H1 (cell line): ENCODE results near the gene WWP2. TPM values are rescaled to one million over a fixed set of nuclear protein-coding genes. Genes with fewer than 3 reads are reported as not detected.

Experiments
- CTCF ChIA-PET: fragments of 300-600 bp; sonication (Branson Sonifier 250); formaldehyde crosslinking; loops from one replicate; lab custom pipeline; 2021; ENCODE audit not compliant: partially characterized antibody; lab: Charles Lee
- POLR2A ChIA-PET: fragments of 300-600 bp; sonication (Branson Sonifier 250); formaldehyde crosslinking; loops from one replicate; lab custom pipeline; 2021; ENCODE audit warnings: inconsistent platforms; ENCODE audit not compliant: partially characterized antibody; lab: Charles Lee
- DNase-seq, 2 experiments: peaks; one replicate each; pipeline versions ENCODE4 v3.0.0 to v3.0.0-alpha.2; 2010 to 2022; ENCODE audit warnings: low spot score in 2 of 2, low read depth in 1 of 2, mixed read lengths in 1 of 2
- FAIRE-seq: peaks from 2 replicates; lab custom pipeline; 2011; peaks lifted over from hg19 to GRCh38; lab: Jason Lieb, UNC
- H2AFZ ChIP-seq: 2 replicates; pipeline ENCODE4 v1.8.1; 2012; ENCODE audit warnings: low read length, inconsistent platforms
- H2AK5ac ChIP-seq: 2 replicates; pipeline ENCODE4 v1.6.1; 2013; ENCODE audit warnings: low read depth, low read length
- H2BK120ac ChIP-seq: replicated peaks from 2 replicates; pipeline ENCODE3; 2013; ENCODE audit warnings: low read depth, low read length, inconsistent platforms
- H2BK12ac ChIP-seq: 2 replicates; pipeline ENCODE4 v1.6.1; 2013; ENCODE audit warnings: low read depth, low read length
- H2BK15ac ChIP-seq: 2 replicates; pipeline ENCODE4 v1.6.1; 2013; ENCODE audit warnings: low read length
- H2BK20ac ChIP-seq: 2 replicates; pipeline ENCODE4 v1.6.1; 2013; ENCODE audit warnings: low read length
- H2BK5ac ChIP-seq: 2 replicates; pipeline ENCODE4 v1.6.1; 2013; ENCODE audit warnings: low read depth, low read length
- H3K14ac ChIP-seq: 2 replicates; pipeline ENCODE4 v1.6.1; 2013; ENCODE audit warnings: inconsistent platforms; ENCODE audit not compliant: insufficient read length
- H3K18ac ChIP-seq: 2 replicates; pipeline ENCODE4 v1.6.1; 2013; ENCODE audit warnings: low read length; ENCODE audit errors: extremely low read depth
- H3K23ac ChIP-seq: 2 replicates; pipeline ENCODE4 v1.6.1; 2013; ENCODE audit warnings: inconsistent platforms; ENCODE audit not compliant: insufficient read length
- H3K23me2 ChIP-seq: 2 replicates; pipeline ENCODE4 v1.6.1; 2013; ENCODE audit warnings: low read depth, low read length
- H3K27ac ChIP-seq: 2 replicates; pipeline ENCODE4 v1.6.1; 2011; ENCODE audit warnings: low read depth, low read length, inconsistent platforms
- H3K27me3 ChIP-seq, 4 experiments: replicated peaks in 1 of 4; 1 replicate in 1 of 4; 2 replicates in 3 of 4; pipeline versions ENCODE4 v1.6.1 to v1.8.1; 2011 to 2013; ENCODE audit warnings: low read length in 3 of 4, mild to moderate bottlenecking in 3 of 4, inconsistent platforms in 2 of 4, mixed read lengths in 2 of 4, moderate library complexity in 1 of 4; ENCODE audit not compliant: control insufficient read depth in 3 of 4, insufficient read depth in 3 of 4; ENCODE audit errors: extremely low read depth in 1 of 4
- H3K36me3 ChIP-seq, 4 experiments: 2 replicates each; pipeline versions ENCODE4 v1.6.1 to v1.8.1; 2011 to 2013; ENCODE audit warnings: mild to moderate bottlenecking in 4 of 4, low read length in 3 of 4, moderate library complexity in 2 of 4, control low read depth in 1 of 4, inconsistent platforms in 1 of 4; ENCODE audit not compliant: insufficient read depth in 4 of 4, control insufficient read depth in 2 of 4
- H3K4ac ChIP-seq: replicated peaks from 2 replicates; pipeline ENCODE3; 2013; ENCODE audit warnings: low read length, low read depth, mixed read lengths, inconsistent platforms; ENCODE audit not compliant: insufficient read length
- H3K4me1 ChIP-seq, 4 experiments: replicated peaks in 1 of 4; 1 replicate in 1 of 4; 2 replicates in 3 of 4; pipeline versions ENCODE4 v1.6.1 to v1.8.1; 2011 to 2013; ENCODE audit warnings: low read length in 3 of 4, inconsistent platforms in 2 of 4, mixed read lengths in 1 of 4; ENCODE audit not compliant: insufficient read depth in 4 of 4, control insufficient read depth in 3 of 4
- H3K4me2 ChIP-seq, 2 experiments: 2 replicates each; pipeline versions ENCODE4 v1.6.1 to v1.8.1; 2011 to 2013; ENCODE audit warnings: low read depth in 2 of 2, low read length in 2 of 2, control low read depth in 1 of 2, inconsistent platforms in 1 of 2, mild to moderate bottlenecking in 1 of 2; ENCODE audit not compliant: insufficient read depth in 1 of 2
- H3K4me3 ChIP-seq, 4 experiments: fragments of 200-600, 300-600 bp in 1 of 4; sonication (generic), shearing (Covaris generic), sonication (Bioruptor Twin) in 1 of 4; 2 replicates each; pipeline versions ENCODE4 v1.5.1 to v1.8.1; 2011 to 2016; ENCODE audit warnings: low read length in 4 of 4, low read depth in 3 of 4, control low read depth in 2 of 4, inconsistent platforms in 2 of 4, mild to moderate bottlenecking in 2 of 4, mixed read lengths in 1 of 4, moderate library complexity in 1 of 4; ENCODE audit not compliant: insufficient read depth in 2 of 4; ENCODE audit errors: extremely low read depth in 1 of 4
- H3K56ac ChIP-seq: replicated peaks from 2 replicates; pipeline ENCODE3; 2013; ENCODE audit warnings: low read depth, mild to moderate bottlenecking, mixed read lengths, low read length, inconsistent platforms; ENCODE audit not compliant: insufficient read length
- H3K79me1 ChIP-seq: 2 replicates; pipeline ENCODE4 v1.6.1; 2013; ENCODE audit warnings: low read depth, low read length, control low read depth
- H3K79me2 ChIP-seq, 2 experiments: 2 replicates each; pipeline versions ENCODE4 v1.6.1 to v1.8.1; 2012 to 2013; ENCODE audit warnings: low read length in 2 of 2, mild to moderate bottlenecking in 2 of 2, inconsistent platforms in 1 of 2; ENCODE audit not compliant: insufficient read depth in 2 of 2, control insufficient read depth in 1 of 2
- H3K9ac ChIP-seq, 4 experiments: replicated peaks in 1 of 4; 1 replicate in 1 of 4; 2 replicates in 3 of 4; pipeline versions ENCODE4 v1.6.1 to v1.8.1; 2011 to 2013; ENCODE audit warnings: low read depth in 3 of 4, low read length in 3 of 4, control low read depth in 2 of 4, mild to moderate bottlenecking in 2 of 4, moderate library complexity in 2 of 4, inconsistent platforms in 1 of 4; ENCODE audit errors: extremely low read depth in 1 of 4
- H3K9me3 ChIP-seq, 2 experiments: 2 replicates each; pipeline versions ENCODE4 v1.6.1 to v1.8.1; 2012 to 2013; ENCODE audit warnings: mild to moderate bottlenecking in 2 of 2, moderate library complexity in 2 of 2, control low read depth in 1 of 2, inconsistent platforms in 1 of 2, low read depth in 1 of 2, low read length in 1 of 2, mixed read lengths in 1 of 2; ENCODE audit not compliant: insufficient read depth in 2 of 2
- H4K20me1 ChIP-seq, 2 experiments: replicated peaks in 1 of 2; 2 replicates each; pipeline versions ENCODE3 to v1.8.1; 2011 to 2013; ENCODE audit warnings: inconsistent platforms in 2 of 2, low read length in 2 of 2, mild to moderate bottlenecking in 1 of 2; ENCODE audit not compliant: insufficient read depth in 2 of 2, control insufficient read depth in 1 of 2
- H4K5ac ChIP-seq: 2 replicates; pipeline ENCODE4 v1.6.1; 2013; ENCODE audit warnings: low read length, low read depth, mixed read lengths, inconsistent platforms; ENCODE audit not compliant: insufficient read length
- H4K8ac ChIP-seq: 2 replicates; pipeline ENCODE4 v1.8.0; 2013; ENCODE audit warnings: mild to moderate bottlenecking, moderate library complexity, low read length, inconsistent platforms; ENCODE audit not compliant: insufficient read depth; ENCODE audit errors: extremely low read depth
- H4K91ac ChIP-seq: replicated peaks from 2 replicates; pipeline ENCODE3; 2013; ENCODE audit warnings: low read length, mixed read lengths, inconsistent platforms; ENCODE audit not compliant: insufficient read length
- BRCA1 ChIP-seq: IDR thresholded peaks from 2 replicates; pipeline ENCODE4 v1.6.1; 2012; ENCODE audit warnings: low read depth, low read length, improper control_type of control experiment
- CBX8 ChIP-seq: fragments of 300-800, 300-1000 bp; sonication (generic); IDR thresholded peaks from 2 replicates; pipeline ENCODE4 v1.7.1; 2016; ENCODE audit warnings: low read depth, low read length, borderline replicate concordance
- EP300 ChIP-seq, 2 experiments: IDR thresholded peaks; 1 replicate in 1 of 2; 2 replicates in 1 of 2; pipeline ENCODE4 v1.6.1; 2011 to 2012; ENCODE audit warnings: low read depth in 2 of 2, low read length in 2 of 2, mild to moderate bottlenecking in 2 of 2, borderline replicate concordance in 1 of 2, inconsistent platforms in 1 of 2, moderate library complexity in 1 of 2
- GABPA ChIP-seq: IDR thresholded peaks from 2 replicates; pipeline ENCODE4 v1.6.1; 2011; ENCODE audit warnings: mild to moderate bottlenecking, low read length, moderate library complexity, borderline replicate concordance; ENCODE audit not compliant: insufficient read depth
- KDM5A ChIP-seq: fragments of 200-600 bp; IDR thresholded peaks from 2 replicates; pipeline ENCODE4 v1.7.1; 2012; ENCODE audit warnings: mild to moderate bottlenecking, low read length, inconsistent platforms, mixed read lengths
- SAP30 ChIP-seq: fragments of 300-600 bp; sonication (generic); IDR thresholded peaks from 2 replicates; pipeline ENCODE4 v1.7.1; 2012; ENCODE audit warnings: low read length, moderate library complexity, mild to moderate bottlenecking, inconsistent platforms; ENCODE audit not compliant: insufficient read depth, insufficient replicate concordance
- SRF ChIP-seq: IDR thresholded peaks from 2 replicates; pipeline ENCODE4 v1.6.1; 2011; ENCODE audit warnings: mild to moderate bottlenecking, low read depth, low read length, moderate library complexity
- WGBS, 2 experiments: shearing (Covaris generic) in 1 of 2; methylation state at CpG; one replicate each; pipeline versions ENCODE4 v1.1.6 to v1.1.7; 2013 to 2015; ENCODE audit warnings: low lambda C conversion rate in 2 of 2, mixed read lengths in 2 of 2, inconsistent platforms in 1 of 2, low coverage in 1 of 2, missing lambda C conversion rate in 1 of 2; ENCODE audit not compliant: insufficient replicate concordance in 2 of 2, insufficient coverage in 1 of 2, insufficient read length in 1 of 2; ENCODE audit errors: extremely low coverage in 1 of 2, missing lambda C conversion rate in 1 of 2; 5-methylcytosine and 5-hydroxymethylcytosine counted together
- polyA plus RNA-seq, 7 experiments: library from polyadenylated mRNA; depleted of rRNA in 3 of 7; stranded (reverse) in 5 of 7; unstranded in 2 of 7; fragments of >200 nt in 5 of 7; fragments of 200-250 nt in 2 of 7; gene quantifications; 1 replicate in 5 of 7; 2 replicates in 1 of 7; 4 replicates in 1 of 7; pipeline versions ENCODE4 v1.2.1 to v1.2.3, GENCODE V29; 2011 to 2013; ENCODE audit warnings: missing spikeins in 2 of 7, mixed read lengths in 2 of 7
- total RNA-seq: library from RNA; stranded (reverse); fragmentation: NEBNext Ultra II Directional; extraction: Animal tissue kit (Norgen Biotek cat#: 25700); gene quantifications from 2 replicates; pipeline ENCODE4 v1.2.1, GENCODE V29; 2021
- TF ChIP-seq, protein P1 (sequence below): IDR thresholded peaks from 2 replicates; pipeline ENCODE4 v1.6.1; 2012; ENCODE audit warnings: low read length, inconsistent platforms

Gene WWP2
- total and polyA plus RNA-seq, 2 of the 8 experiments (the other 6 are each of a cell fraction or from before 2014, with no cell fraction given) = 14.1 to 42.2 TPM

DNA sequence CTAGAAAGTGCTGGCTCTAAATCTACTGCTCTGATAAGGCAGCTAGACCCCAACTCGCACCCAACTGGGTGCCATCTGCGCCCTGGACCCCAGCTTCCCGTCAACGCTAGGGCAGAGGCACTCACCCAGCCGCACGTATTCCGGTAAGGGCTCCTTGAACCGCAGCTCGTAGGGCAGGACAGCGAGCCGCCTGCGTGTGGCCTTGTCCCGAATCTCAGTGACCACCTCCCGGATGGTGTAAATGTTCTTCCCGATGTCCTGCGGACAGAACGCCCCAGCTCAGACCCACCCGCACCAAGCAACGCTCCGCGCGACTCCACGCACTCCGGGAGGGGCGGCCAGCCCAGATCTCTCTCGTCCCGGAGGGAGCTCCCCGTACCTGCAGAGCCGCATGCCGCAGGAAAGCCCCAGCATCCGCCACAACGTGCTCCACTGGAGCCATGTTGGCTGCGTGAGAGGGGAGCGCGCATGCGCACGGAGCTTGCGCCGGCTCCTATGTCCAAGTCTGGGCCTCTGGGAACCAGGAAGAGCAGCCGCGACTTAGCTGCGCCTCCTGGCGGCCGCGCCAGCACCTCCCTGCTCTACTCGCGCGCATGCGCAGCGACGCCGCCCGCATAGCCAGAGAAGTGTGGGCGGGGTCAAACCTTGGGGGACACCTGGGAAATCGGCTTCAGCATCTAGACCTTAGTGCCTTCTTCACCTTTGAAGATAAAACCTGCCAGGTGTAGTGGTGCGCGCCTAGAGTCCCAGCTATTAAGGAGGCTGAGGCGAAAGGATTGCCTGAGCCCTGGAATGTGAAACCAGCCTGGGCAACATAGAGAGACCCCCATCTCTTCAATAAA lies 7.4 kb upstream of the WWP2 start, which contains the start of gene NOB1:
Gene NOB1 (minus strand): TSS at position 458 of the 842 bp plus-strand sequence. CDS start 16 bp downstream, at position 442.
- H3K27me3 ChIP-seq = no peaks in the 10 kb centered on the region
- no peaks in the 10 kb centered on the region for H4K20me1 ChIP-seq
- H3K9me3 ChIP-seq = no peaks in the 10 kb centered on the region
- CTCF ChIA-PET = interaction anchor here (0.6 to 2.4 kb wide), 34 partner anchors 9 to 1751 kb away, joined by 3 to 20 read pairs (median 4); partner anchors contain the start of gene NQO1
- peaks cover 14 to 32% of the 10 kb centered on the region in 2 experiments for H3K79me2 ChIP-seq
- peak within 1 kb of the TSS; percentile 94 for H3K18ac ChIP-seq
- no peak within 1 kb of the TSS for H2BK15ac ChIP-seq
- WGBS, 2 experiments = 2% methylated on average over 58 of the region's 58 CpGs; no CpG with 5 or more reads in 1 of the 2 experiments
- H3K9ac ChIP-seq = peak within 1 kb of the TSS; percentile 74 to 97 (median 96)
- H4K91ac ChIP-seq = peak within 1 kb of the TSS; percentile 94
- peaks cover 7 to 24% (median 13%) of the 10 kb centered on the region in 4 experiments; a peak in 7 of 8 replicates for H3K36me3 ChIP-seq
- H2BK12ac ChIP-seq = no peak within 1 kb of the TSS
- H3K4me3 ChIP-seq = peak within 1 kb of the TSS; percentile 69 to 100 (median 96)
- peak within 1 kb of the TSS; percentile 92 for H3K27ac ChIP-seq
- no peak within 1 kb of the TSS for H3K23ac ChIP-seq
- H4K8ac ChIP-seq = peak within 1 kb of the TSS; percentile 98; the same call in 1 of the 2 replicates
- FAIRE-seq (no peak), DNase-seq (peak; percentile 98 to 99)
- H3K4me2 ChIP-seq = peak within 1 kb of the TSS; percentile 65 to 78
- H2AK5ac ChIP-seq = 0 out of 2 replicates have a peak within 1 kb of the TSS, but pooled peaks have one; percentile 11
- H2AFZ ChIP-seq = peak within 1 kb of the TSS; percentile 84; the same call in 1 of the 2 replicates
- H3K56ac ChIP-seq = peak within 1 kb of the TSS; percentile 95
- peak within 1 kb of the TSS; percentile 92 for H4K5ac ChIP-seq
- peak within 1 kb of the TSS; percentile 96 for H3K4ac ChIP-seq
- no peak within 1 kb of the TSS for H3K14ac ChIP-seq
- H3K4me1 ChIP-seq = no peaks in the 10 kb centered on the region
- peak within 1 kb of the TSS; percentile 81 for H2BK5ac ChIP-seq
- peak within 1 kb of the TSS; percentile 66 for H2BK120ac ChIP-seq
- no peak within 1 kb of the TSS for H2BK20ac ChIP-seq
- POLR2A ChIA-PET = interaction anchor here (0.8 to 4.9 kb wide), 25 partner anchors 8 to 500 kb away, joined by 3 to 83 read pairs (median 4); partner anchors contain the start of genes NQO1 and TERF2
- H3K79me1 ChIP-seq = no peaks in the 10 kb centered on the region; the same call in 1 of the 2 replicates
- H3K23me2 ChIP-seq = 0 out of 2 replicates have a peak, but pooled peaks cover 2% of the 10 kb centered on the region
- no peak for TF ChIP-seq CBX8
- TF ChIP-seq, protein P1, sequence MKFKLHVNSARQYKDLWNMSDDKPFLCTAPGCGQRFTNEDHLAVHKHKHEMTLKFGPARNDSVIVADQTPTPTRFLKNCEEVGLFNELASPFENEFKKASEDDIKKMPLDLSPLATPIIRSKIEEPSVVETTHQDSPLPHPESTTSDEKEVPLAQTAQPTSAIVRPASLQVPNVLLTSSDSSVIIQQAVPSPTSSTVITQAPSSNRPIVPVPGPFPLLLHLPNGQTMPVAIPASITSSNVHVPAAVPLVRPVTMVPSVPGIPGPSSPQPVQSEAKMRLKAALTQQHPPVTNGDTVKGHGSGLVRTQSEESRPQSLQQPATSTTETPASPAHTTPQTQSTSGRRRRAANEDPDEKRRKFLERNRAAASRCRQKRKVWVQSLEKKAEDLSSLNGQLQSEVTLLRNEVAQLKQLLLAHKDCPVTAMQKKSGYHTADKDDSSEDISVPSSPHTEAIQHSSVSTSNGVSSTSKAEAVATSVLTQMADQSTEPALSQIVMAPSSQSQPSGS = no peak
- no peak for TF ChIP-seq GABPA
- no peak for TF ChIP-seq EP300 (IDR thresholded peaks at IDR 0.05; ENCODE audit: borderline replicate concordance in 1 of 2, low read depth in 2 of 2, low read length in 2 of 2)
- TF ChIP-seq SRF = peak; percentile 4; the same call in 1 of the 2 replicates
- TF ChIP-seq BRCA1 = no peak
- TF ChIP-seq KDM5A = peak; percentile 78
- peak; percentile 29 for TF ChIP-seq SAP30
